ENCODE results near the gene GRAP2.
A peak's percentile ranks its signal among the peaks of the same experiment; 100 is the strongest.
"Not testable (repeated sequence)": the region's sequence is repeated elsewhere in the genome, so short reads cannot be mapped to it uniquely, and the experiment has no call there.

GRAP2 gene

GRCh38 chr22:39947220-39948216 lies 46.6 kb downstream of the GRAP2 start:
- no peak overlapping the region for H3K4me3 ChIP-seq (ENCODE audit: control insufficient read depth, low read depth, low read length)
- DNase-seq (ENCODE audit: low read depth): no peak
- no peak for TF ChIP-seq CTCF (conservative IDR thresholded peaks at IDR 0.05; ENCODE audit: control insufficient read depth, insufficient read depth, low read depth, low read length)

GRCh38 chr22:39949964-39950737 lies 49.3 kb downstream of the GRAP2 start:
- no peak for DNase-seq (ENCODE audit: low read depth)
- TF ChIP-seq CTCF (conservative IDR thresholded peaks at IDR 0.05; ENCODE audit: control insufficient read depth, insufficient read depth, low read depth, low read length): no peak
- no peak overlapping the region for H3K4me3 ChIP-seq (ENCODE audit: control insufficient read depth, low read depth, low read length)

GRCh38 chr22:39951603-39952293 lies 50.9 kb downstream of the GRAP2 start:
- not testable (repeated sequence) for H3K4me3 ChIP-seq (ENCODE audit: control insufficient read depth, low read depth, low read length); DNase-seq (ENCODE audit: low read depth)

GRCh38 chr22:39952347-39952746 lies 51.5 kb downstream of the GRAP2 start:
- H3K4me3 ChIP-seq (ENCODE audit: control insufficient read depth, low read depth, low read length): no peak overlapping the region
- DNase-seq (ENCODE audit: low read depth): no peak
- TF ChIP-seq CTCF (conservative IDR thresholded peaks at IDR 0.05; ENCODE audit: control insufficient read depth, insufficient read depth, low read depth, low read length): no peak

- no peak for TF ChIP-seq CTCF (conservative IDR thresholded peaks at IDR 0.05; ENCODE audit: control insufficient read depth, insufficient read depth, low read depth, low read length)
- no peak overlapping the region for H3K4me3 ChIP-seq (ENCODE audit: control insufficient read depth, low read depth, low read length)
- DNase-seq (ENCODE audit: low read depth): no peak
Measured at GRCh38 chr22:39953101-39953500, 52.2 kb downstream of the GRAP2 start.

- H3K4me3 ChIP-seq (ENCODE audit: control insufficient read depth, low read depth, low read length): no peak overlapping the region
- TF ChIP-seq CTCF (conservative IDR thresholded peaks at IDR 0.05; ENCODE audit: control insufficient read depth, insufficient read depth, low read depth, low read length): no peak
- DNase-seq (ENCODE audit: low read depth): peak; percentile 84
Measured at GRCh38 chr22:39954584-39955055, 53.7 kb downstream of the GRAP2 start.
